IMR-90 (cell line): ENCODE results near the gene SEMA4D. TPM values are rescaled to one million over a fixed set of nuclear protein-coding genes. Genes with fewer than 3 reads are reported as not detected.

Source experiments
- ATAC-seq: fragments of 200-7000 bp; cut with Tn5 transposase; 2 replicates; pipeline ENCODE4 v1.9.1; 2020; ENCODE audit warnings: low read depth, mild to moderate bottlenecking, moderate library complexity
- BruUV-seq: library from RNA; stranded (reverse); fragments of 400-500 nt; replicated peaks from 2 replicates; lab custom pipeline; 2021; lab: Mats Ljungman, UMichigan
- CTCF ChIA-PET: fragments of 300-600 bp; formaldehyde crosslinking; extraction: SDS; loops from one replicate; lab custom pipeline; 2021; ENCODE audit warnings: antibody characterized with exemption; lab: Yijun Ruan, JAX
- POLR2A ChIA-PET: fragments of 300-600 bp; sonication (Branson Sonifier 250); formaldehyde crosslinking; loops from one replicate; lab custom pipeline; 2022; ENCODE audit warnings: antibody characterized with exemption; ENCODE audit not compliant: unreplicated experiment; lab: Charles Lee
- DNase-seq: peaks from one replicate; pipeline ENCODE4 v3.0.0; 2013
- H2AFZ ChIP-seq: replicated peaks from 2 replicates; pipeline ENCODE3; 2013; ENCODE audit warnings: low read length, mild to moderate bottlenecking; ENCODE audit not compliant: poor library complexity
- H2AK5ac ChIP-seq: 2 replicates; pipeline ENCODE4 v1.6.1; 2013; ENCODE audit warnings: low read depth, low read length, inconsistent platforms
- H2AK9ac ChIP-seq: replicated peaks from 2 replicates; pipeline ENCODE3; 2013; ENCODE audit warnings: mild to moderate bottlenecking, low read depth, low read length, moderate library complexity; ENCODE audit not compliant: poor library complexity
- H2BK120ac ChIP-seq: 2 replicates; pipeline ENCODE4 v1.6.1; 2013; ENCODE audit warnings: low read depth, low read length, inconsistent platforms
- H2BK15ac ChIP-seq: 3 replicates; pipeline ENCODE4 v1.6.1; 2013; ENCODE audit warnings: low read depth, low read length, inconsistent platforms
- H2BK20ac ChIP-seq: 2 replicates; pipeline ENCODE4 v1.6.1; 2013; ENCODE audit warnings: low read depth, mild to moderate bottlenecking, inconsistent platforms, low read length, moderate library complexity
- H2BK5ac ChIP-seq: 2 replicates; pipeline ENCODE4 v1.6.1; 2013; ENCODE audit warnings: mild to moderate bottlenecking, low read depth, low read length, inconsistent platforms; ENCODE audit not compliant: poor library complexity, severe bottlenecking
- H3K14ac ChIP-seq: replicated peaks from 2 replicates; pipeline ENCODE4 v1.6.1; 2013; ENCODE audit warnings: low read depth, low read length, inconsistent platforms
- H3K18ac ChIP-seq: 2 replicates; pipeline ENCODE4 v1.6.1; 2013; ENCODE audit warnings: low read depth, low read length, control low read depth
- H3K23ac ChIP-seq: 2 replicates; pipeline ENCODE4 v1.6.1; 2013; ENCODE audit warnings: low read depth, low read length, inconsistent platforms
- H3K27ac ChIP-seq: 2 replicates; pipeline ENCODE4 v1.5.1; 2013; ENCODE audit warnings: mild to moderate bottlenecking, control low read depth, low read length; ENCODE audit not compliant: insufficient read depth
- H3K27me3 ChIP-seq: 2 replicates; pipeline ENCODE4 v1.6.1; 2013; ENCODE audit warnings: low read length; ENCODE audit not compliant: control insufficient read depth, insufficient read depth
- H3K36me3 ChIP-seq: 2 replicates; pipeline ENCODE4 v1.6.1; 2013; ENCODE audit warnings: low read length, mixed read lengths; ENCODE audit not compliant: control insufficient read depth, insufficient read depth
- H3K4ac ChIP-seq: 2 replicates; pipeline ENCODE4 v1.6.1; 2013; ENCODE audit warnings: low read depth, low read length, inconsistent platforms
- H3K4me1 ChIP-seq: 2 replicates; pipeline ENCODE4 v1.6.1; 2013; ENCODE audit warnings: low read length, mixed read lengths; ENCODE audit not compliant: control insufficient read depth, insufficient read depth
- H3K4me2 ChIP-seq: 2 replicates; pipeline ENCODE4 v1.6.1; 2013; ENCODE audit warnings: low read depth, mild to moderate bottlenecking, control low read depth, low read length, moderate library complexity
- H3K4me3 ChIP-seq: 2 replicates; pipeline ENCODE4 v1.5.1; 2013; ENCODE audit warnings: low read depth, mild to moderate bottlenecking, control low read depth, low read length, moderate library complexity; ENCODE audit not compliant: insufficient read depth
- H3K56ac ChIP-seq: 2 replicates; pipeline ENCODE4 v1.6.1; 2013; ENCODE audit warnings: low read length, inconsistent platforms; ENCODE audit not compliant: insufficient read depth; ENCODE audit errors: extremely low read depth
- H3K79me1 ChIP-seq, 2 experiments: 2 replicates each; pipeline ENCODE4 v1.6.1; 2013; ENCODE audit warnings: low read length in 2 of 2, inconsistent platforms in 1 of 2, low read depth in 1 of 2
- H3K9ac ChIP-seq: 2 replicates; pipeline ENCODE4 v1.6.1; 2013; ENCODE audit warnings: low read depth, low read length, control low read depth
- H3K9me1 ChIP-seq: 2 replicates; pipeline ENCODE4 v1.6.1; 2013; ENCODE audit warnings: low read length, inconsistent platforms; ENCODE audit not compliant: insufficient read depth
- H3K9me3 ChIP-seq: 2 replicates; pipeline ENCODE4 v1.6.1; 2013; ENCODE audit warnings: low read length; ENCODE audit not compliant: control insufficient read depth, insufficient read depth
- H4K20me1 ChIP-seq: 2 replicates; pipeline ENCODE4 v1.6.1; 2013; ENCODE audit warnings: low read length, inconsistent platforms; ENCODE audit not compliant: insufficient read depth
- H4K5ac ChIP-seq: 2 replicates; pipeline ENCODE4 v1.6.1; 2013; ENCODE audit warnings: mild to moderate bottlenecking, low read depth, low read length, control low read depth
- H4K8ac ChIP-seq, 2 experiments: 2 replicates each; pipeline ENCODE4 v1.6.1; 2013; ENCODE audit warnings: low read depth in 2 of 2, low read length in 2 of 2, control low read depth in 1 of 2, inconsistent platforms in 1 of 2
- H4K91ac ChIP-seq: 2 replicates; pipeline ENCODE4 v1.6.1; 2013; ENCODE audit warnings: low read depth, low read length, inconsistent platforms; ENCODE audit not compliant: insufficient read depth
- MAZ ChIP-seq: IDR thresholded peaks from 2 replicates; pipeline ENCODE4 v1.6.1; 2012; ENCODE audit warnings: low read depth, mild to moderate bottlenecking, low read length, improper control_type of control experiment, moderate library complexity, borderline replicate concordance
- POLR2A ChIP-seq: IDR thresholded peaks from 2 replicates; pipeline ENCODE4 v1.6.1; 2012; ENCODE audit warnings: mild to moderate bottlenecking, low read depth, low read length
- RAD21 ChIP-seq: IDR thresholded peaks from 2 replicates; pipeline ENCODE4 v1.6.1; 2012; ENCODE audit warnings: low read length, improper control_type of control experiment
- RFX5 ChIP-seq: IDR thresholded peaks from 2 replicates; pipeline ENCODE4 v1.8.0; 2012; ENCODE audit warnings: low read depth, mild to moderate bottlenecking, low read length, moderate library complexity
- SMC3 ChIP-seq: fragments of 150-350 bp; IDR thresholded peaks from 2 replicates; pipeline ENCODE4 v1.6.1; 2016; ENCODE audit warnings: low read depth, mild to moderate bottlenecking, antibody characterized with exemption, low read length, moderate library complexity
- WGBS, 2 experiments: methylation state at CpG; one replicate each; pipeline versions ENCODE4 v1.1.5 to v1.1.7; 2013; ENCODE audit warnings: missing lambda C conversion rate in 2 of 2; ENCODE audit not compliant: insufficient read length in 1 of 2; ENCODE audit errors: extremely low coverage in 2 of 2; 5-methylcytosine and 5-hydroxymethylcytosine counted together
- dilution Hi-C: fragments of 300-500 bp; cut with HindIII; formaldehyde crosslinking; loops from one replicate; pipeline ENCODE4 v1.14.3; 2018; ENCODE audit warnings: low sequenced_read_pairs; ENCODE audit not compliant: unreplicated experiment
- in situ Hi-C: fragments of 300-500 bp; cut with MboI; formaldehyde crosslinking; loops from 3 replicates; pipeline ENCODE4 v1.14.3; 2019; ENCODE audit warnings: low sequenced_read_pairs, inconsistent platforms, mixed read lengths
- intact Hi-C: fragments of 100-400 bp; cut with micrococcal nuclease; formaldehyde crosslinking; loops from 2 replicates; pipeline ENCODE4 v1.10.0; 2022
- polyA plus RNA-seq, 3 experiments: library from polyadenylated mRNA; depleted of rRNA; stranded (reverse); fragments of >200 nt; gene quantifications; 2 replicates each; pipeline ENCODE4 v1.2.3, GENCODE V29; 2012; ENCODE audit warnings: low replicate concordance in 1 of 3
- total RNA-seq: library from RNA; depleted of rRNA; stranded (reverse); fragments of >200 nt; gene quantifications from 2 replicates; pipeline ENCODE4 v1.2.3, GENCODE V29; 2012

SEMA4D gene
- total and polyA plus RNA-seq, 2 of the 4 experiments (the other 2 are of a cell fraction) = 0.90 to 1.5 TPM

DNA sequence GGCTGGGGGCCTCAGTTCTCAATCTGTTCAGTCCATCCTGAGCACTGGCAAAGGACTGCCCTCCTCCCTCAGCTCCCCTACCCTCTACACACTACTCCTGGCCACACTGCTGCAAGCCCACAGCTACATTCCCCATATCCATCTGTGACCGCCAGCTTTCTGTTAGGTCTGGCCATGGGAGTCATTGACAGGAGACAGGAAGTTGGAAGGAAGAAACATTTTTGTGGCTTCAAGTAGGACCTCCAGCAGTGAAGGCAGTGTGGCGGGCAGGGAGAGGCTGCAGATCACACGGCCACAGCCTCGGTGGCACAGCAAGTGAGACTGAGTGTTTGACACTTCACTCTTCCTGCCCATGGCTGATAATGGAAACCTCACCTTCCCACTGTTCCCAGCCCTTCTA, 123.7 kb downstream of the SEMA4D start:
- peak overlapping the region; percentile 35; the same call in 1 of the 2 replicates for H2BK120ac ChIP-seq
- H2BK15ac ChIP-seq = no peak overlapping the region
- WGBS, 2 experiments = no CpG with 5 or more reads among the region's 4 CpGs
- no peak overlapping the region for H3K9ac ChIP-seq
- in situ Hi-C loops = no loop called here
- no peak overlapping the region for H3K23ac ChIP-seq
- H3K9me1 ChIP-seq = peaks cover 16% of the 10 kb centered on the region
- ChIA-PET CTCF (no interaction called here), POLR2A (no interaction called here)
- no peaks in the 10 kb centered on the region for H4K20me1 ChIP-seq
- no peak overlapping the region; a peak in 1 of 4 replicates for H4K8ac ChIP-seq
- peaks cover 18% of the 10 kb centered on the region for H3K4me1 ChIP-seq
- H3K14ac ChIP-seq = no peak overlapping the region
- peaks cover 9% of the 10 kb centered on the region; the same call in 1 of the 2 replicates for H3K36me3 ChIP-seq
- intact Hi-C loops = no loop called here
- H4K5ac ChIP-seq = no peak overlapping the region
- H4K91ac ChIP-seq = no peak overlapping the region
- H3K18ac ChIP-seq = no peak overlapping the region
- no peak overlapping the region for H3K56ac ChIP-seq
- no peak for ATAC-seq
- H3K4me2 ChIP-seq = no peak overlapping the region
- no peaks in the 10 kb centered on the region for H3K9me3 ChIP-seq
- 0 out of 2 replicates have a peak overlapping the region, but pooled peaks have one; percentile 25 for H3K4ac ChIP-seq
- H2BK5ac ChIP-seq = no peak overlapping the region
- peak overlapping the region; percentile 35 for H2AFZ ChIP-seq
- dilution Hi-C loops = no loop called here
- H2AK5ac ChIP-seq = peak overlapping the region; percentile 23; the same call in 1 of the 2 replicates
- no TSS peak for BruUV-seq
- H2AK9ac ChIP-seq = no peak overlapping the region
- DNase-seq = peak; percentile 26
- no peak overlapping the region for H3K27ac ChIP-seq
- H3K4me3 ChIP-seq = no peak overlapping the region
- H3K27me3 ChIP-seq = no peaks in the 10 kb centered on the region
- H2BK20ac ChIP-seq = no peak overlapping the region
- TF ChIP-seq RFX5 (no peak), RAD21 (no peak), MAZ (no peak), SMC3 (no peak), POLR2A (no peak)
- H3K79me1 ChIP-seq = no peaks in the 10 kb centered on the region
